Measurements from ENCODE around the gene MESD. TPM values are rescaled to one million over a fixed set of nuclear protein-coding genes. Genes with fewer than 3 reads are reported as not detected.

MESD gene
- total RNA-seq, 1 donor from 2014 or later: 23.8 TPM

DNA sequence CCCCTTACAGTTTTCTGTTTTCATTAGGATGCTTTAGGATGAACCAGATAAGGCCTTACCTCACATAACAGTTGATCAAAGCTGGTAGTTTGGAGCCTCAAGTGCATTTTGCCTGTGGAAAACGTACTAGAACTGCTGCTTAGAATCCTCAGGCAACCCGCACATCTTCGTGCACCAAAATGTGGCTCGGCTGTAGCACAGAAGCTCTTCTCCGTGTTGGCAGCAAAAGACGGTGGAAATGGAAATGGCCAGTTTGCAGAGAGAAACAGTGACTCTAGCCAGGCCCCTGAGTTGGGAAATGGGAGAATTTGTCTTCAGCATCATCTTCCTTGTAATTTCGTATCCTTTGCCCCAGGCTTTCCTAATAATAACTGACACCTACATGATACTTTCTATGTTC lies 31.7 kb upstream of the MESD start:
- Mint-ChIP-seq H3K27me3 (ENCODE audit: low read depth) (no peaks in the 10 kb centered on the region), H3K4me3 (ENCODE audit: unreplicated experiment) (no peak overlapping the region), H3K36me3 (ENCODE audit: low read depth) (peaks cover 1% of the 10 kb centered on the region), H3K27ac (ENCODE audit: unreplicated experiment) (no peak overlapping the region), H3K9me3 (ENCODE audit: low read depth) (no peaks in the 10 kb centered on the region), H3K4me1 (ENCODE audit: low read depth) (peaks cover 22% of the 10 kb centered on the region)
- TF ChIP-seq, protein P1, sequence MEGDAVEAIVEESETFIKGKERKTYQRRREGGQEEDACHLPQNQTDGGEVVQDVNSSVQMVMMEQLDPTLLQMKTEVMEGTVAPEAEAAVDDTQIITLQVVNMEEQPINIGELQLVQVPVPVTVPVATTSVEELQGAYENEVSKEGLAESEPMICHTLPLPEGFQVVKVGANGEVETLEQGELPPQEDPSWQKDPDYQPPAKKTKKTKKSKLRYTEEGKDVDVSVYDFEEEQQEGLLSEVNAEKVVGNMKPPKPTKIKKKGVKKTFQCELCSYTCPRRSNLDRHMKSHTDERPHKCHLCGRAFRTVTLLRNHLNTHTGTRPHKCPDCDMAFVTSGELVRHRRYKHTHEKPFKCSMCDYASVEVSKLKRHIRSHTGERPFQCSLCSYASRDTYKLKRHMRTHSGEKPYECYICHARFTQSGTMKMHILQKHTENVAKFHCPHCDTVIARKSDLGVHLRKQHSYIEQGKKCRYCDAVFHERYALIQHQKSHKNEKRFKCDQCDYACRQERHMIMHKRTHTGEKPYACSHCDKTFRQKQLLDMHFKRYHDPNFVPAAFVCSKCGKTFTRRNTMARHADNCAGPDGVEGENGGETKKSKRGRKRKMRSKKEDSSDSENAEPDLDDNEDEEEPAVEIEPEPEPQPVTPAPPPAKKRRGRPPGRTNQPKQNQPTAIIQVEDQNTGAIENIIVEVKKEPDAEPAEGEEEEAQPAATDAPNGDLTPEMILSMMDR (IDR thresholded peaks at IDR 0.05): no peak
- no peak for DNase-seq (ENCODE audit: low spot score)

- H3K4me3 Mint-ChIP-seq (ENCODE audit: unreplicated experiment): no peak overlapping the region
- no peaks in the 10 kb centered on the region for H3K27me3 Mint-ChIP-seq (ENCODE audit: low read depth)
- TF ChIP-seq, protein P1 (IDR thresholded peaks at IDR 0.05): no peak
- H3K36me3 Mint-ChIP-seq (ENCODE audit: low read depth): peaks cover 5% of the 10 kb centered on the region
- no peaks in the 10 kb centered on the region for H3K9me3 Mint-ChIP-seq (ENCODE audit: low read depth)
- H3K4me1 Mint-ChIP-seq (ENCODE audit: low read depth): peaks cover 27% of the 10 kb centered on the region
- H3K27ac Mint-ChIP-seq (ENCODE audit: unreplicated experiment): no peak overlapping the region
- no peak for DNase-seq (ENCODE audit: low spot score)
Measured at GRCh38 chr15:81018197-81018596, 28.6 kb upstream of the MESD start.

DNA sequence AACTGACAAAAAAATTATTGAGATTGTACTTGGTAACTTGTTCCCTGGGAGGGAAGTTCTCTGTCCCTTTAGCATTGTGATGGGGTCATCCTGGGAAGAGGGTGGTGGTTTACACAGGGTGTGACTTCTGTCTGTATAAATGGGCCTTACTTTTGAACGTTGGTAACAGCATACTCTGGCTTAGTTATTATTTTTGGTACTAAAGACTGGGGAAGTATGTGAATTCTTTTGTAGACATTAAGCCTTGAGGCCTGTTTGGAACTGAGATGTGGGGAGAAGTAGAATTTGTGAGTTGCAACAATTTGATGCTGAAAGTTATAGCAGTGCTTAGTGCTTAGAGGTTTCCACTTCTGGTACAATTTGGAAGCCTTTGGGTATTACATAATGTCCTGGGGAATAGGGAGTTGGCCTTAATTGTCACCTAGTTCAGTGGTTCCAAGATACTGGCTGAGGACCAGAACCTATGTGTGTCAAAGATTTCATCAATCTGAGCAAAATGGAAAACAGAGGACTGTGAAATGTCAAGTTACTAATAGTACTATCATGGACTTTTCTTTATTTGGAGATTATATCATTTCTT lies 27.0 kb upstream of the MESD start:
- no peak overlapping the region for H3K4me3 Mint-ChIP-seq (ENCODE audit: unreplicated experiment)
- peaks cover 7% of the 10 kb centered on the region for H3K36me3 Mint-ChIP-seq (ENCODE audit: low read depth)
- no peak for DNase-seq (ENCODE audit: low spot score)
- no peaks in the 10 kb centered on the region for H3K9me3 Mint-ChIP-seq (ENCODE audit: low read depth)
- H3K27ac Mint-ChIP-seq (ENCODE audit: unreplicated experiment): no peak overlapping the region
- TF ChIP-seq, protein P1 (IDR thresholded peaks at IDR 0.05): no peak
- H3K4me1 Mint-ChIP-seq (ENCODE audit: low read depth): peaks cover 26% of the 10 kb centered on the region
- H3K27me3 Mint-ChIP-seq (ENCODE audit: low read depth): no peaks in the 10 kb centered on the region

DNA sequence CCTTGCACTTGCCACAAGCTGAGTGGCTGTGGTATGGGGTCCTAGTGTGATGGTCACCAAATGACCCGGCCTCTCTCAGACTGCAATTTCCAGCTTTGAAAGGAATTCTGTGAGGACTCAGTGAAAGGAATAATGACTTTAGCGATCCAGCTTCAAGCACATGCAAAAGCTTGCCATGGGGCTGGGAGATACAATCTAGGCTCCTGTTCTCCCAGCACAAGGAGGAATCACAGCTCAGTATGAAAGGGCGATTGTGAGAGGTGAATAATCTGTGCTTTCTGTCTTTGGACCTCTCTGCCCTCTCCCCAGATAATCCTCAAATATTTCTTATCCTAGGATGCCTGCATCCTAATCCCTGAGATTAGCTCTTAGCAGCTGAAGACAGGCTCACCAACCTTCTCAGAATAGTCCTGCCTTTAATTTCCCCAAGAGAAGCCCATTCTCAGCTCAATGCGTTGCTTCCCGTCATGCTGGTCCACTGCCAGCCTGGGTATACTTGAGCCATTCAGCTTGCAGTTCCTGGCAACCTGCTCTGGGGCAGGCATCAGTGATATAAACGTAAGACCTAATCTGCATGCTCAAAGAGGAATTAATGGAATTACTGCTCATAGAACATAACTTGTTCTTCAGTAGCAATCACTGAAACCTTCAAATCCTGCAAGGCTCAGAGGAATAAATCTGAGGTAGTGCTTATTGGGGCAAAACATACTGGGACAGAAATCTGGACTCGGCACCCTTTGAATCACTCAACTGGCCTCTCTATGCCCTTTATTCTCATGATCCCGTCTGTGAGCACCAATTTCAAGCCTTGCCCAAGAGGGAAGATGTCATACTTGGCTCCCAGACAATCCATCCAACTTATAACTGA lies 26.2 kb upstream of the MESD start:
- Mint-ChIP-seq H3K36me3 (ENCODE audit: low read depth) (peaks cover 8% of the 10 kb centered on the region), H3K27ac (ENCODE audit: unreplicated experiment) (no peak overlapping the region)
- no peak for DNase-seq (ENCODE audit: low spot score)

DNA sequence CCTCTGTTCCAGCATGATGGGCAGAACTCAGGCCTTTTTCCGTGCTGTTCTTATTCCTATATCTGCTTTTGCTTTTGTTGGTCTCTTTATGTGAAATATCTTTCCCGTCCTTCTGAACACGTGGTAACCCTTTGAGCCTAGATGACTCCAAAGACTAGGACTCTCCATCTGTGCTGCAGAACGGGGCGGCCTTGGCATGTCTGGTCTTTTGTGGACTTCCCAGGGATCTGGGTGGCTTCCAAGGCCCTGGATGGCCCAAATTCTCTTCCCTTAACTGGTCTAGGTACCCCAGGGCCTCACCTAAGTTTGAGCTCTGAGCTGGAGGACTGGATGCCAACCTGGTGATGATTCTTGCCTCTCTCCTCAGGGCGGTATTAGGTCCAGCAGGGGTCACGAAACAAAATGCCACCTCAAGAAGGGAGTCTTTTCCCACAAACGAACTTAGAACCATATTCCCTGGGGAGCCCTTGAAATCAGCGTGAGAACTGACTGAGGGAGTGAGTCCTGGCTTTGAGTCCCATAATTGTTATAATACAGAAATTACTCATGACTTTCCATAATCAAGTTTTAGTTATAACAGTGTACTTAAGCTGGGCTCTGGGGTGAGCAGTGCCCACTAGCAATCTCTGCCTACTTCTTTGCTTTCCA lies 25.0 kb upstream of the MESD start:
- Mint-ChIP-seq H3K4me3 (ENCODE audit: unreplicated experiment) (no peak overlapping the region), H3K9me3 (ENCODE audit: low read depth) (no peaks in the 10 kb centered on the region), H3K4me1 (ENCODE audit: low read depth) (peaks cover 28% of the 10 kb centered on the region), H3K27ac (ENCODE audit: unreplicated experiment) (peak overlapping the region; percentile 46), H3K27me3 (ENCODE audit: low read depth) (no peaks in the 10 kb centered on the region), H3K36me3 (ENCODE audit: low read depth) (peaks cover 8% of the 10 kb centered on the region)
- TF ChIP-seq, protein P1 (IDR thresholded peaks at IDR 0.05): no peak
- no peak for DNase-seq (ENCODE audit: low spot score)

More for the DNA sequence above, 26.2 kb upstream of the MESD start:
- Mint-ChIP-seq H3K9me3 (ENCODE audit: low read depth) (no peaks in the 10 kb centered on the region), H3K4me1 (ENCODE audit: low read depth) (peaks cover 28% of the 10 kb centered on the region), H3K27me3 (ENCODE audit: low read depth) (no peaks in the 10 kb centered on the region), H3K4me3 (ENCODE audit: unreplicated experiment) (no peak overlapping the region)
- TF ChIP-seq, protein P1 (IDR thresholded peaks at IDR 0.05): no peak
